Measurements from ENCODE around the gene WWC2.
"Not testable (repeated sequence)": the region's sequence is repeated elsewhere in the genome, so short reads cannot be mapped to it uniquely, and the experiment has no call there.

Gene WWC2

DNA sequence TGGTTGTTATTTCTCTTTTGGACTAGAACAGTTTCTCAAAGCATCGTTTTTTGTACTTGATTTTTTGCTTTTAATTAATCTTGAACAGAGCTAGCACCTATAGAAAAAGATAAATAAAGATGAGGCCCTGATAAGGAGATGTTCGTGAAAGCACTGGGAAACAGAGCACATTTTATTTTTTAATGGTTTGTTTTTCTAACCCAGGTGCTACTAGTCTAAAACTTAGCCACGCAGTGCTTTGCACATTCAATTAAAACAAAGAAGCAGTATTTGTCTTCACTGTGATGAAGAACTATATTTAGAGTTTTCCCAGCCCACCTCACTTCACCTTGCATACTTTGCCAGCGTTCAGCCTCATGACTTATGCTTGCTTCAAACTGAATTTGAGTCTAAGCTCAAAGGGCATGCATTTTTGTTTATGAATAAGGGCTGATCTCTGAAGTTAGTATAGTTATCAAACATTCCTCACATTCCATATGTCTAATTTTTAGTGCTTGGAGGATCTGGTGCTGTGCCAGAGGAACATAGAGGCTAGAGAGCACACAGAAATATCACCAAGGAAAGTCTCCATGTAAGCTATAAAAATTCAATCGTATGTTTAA, 76.7 kb downstream of the WWC2 start:
- no peak for DNase-seq

DNA sequence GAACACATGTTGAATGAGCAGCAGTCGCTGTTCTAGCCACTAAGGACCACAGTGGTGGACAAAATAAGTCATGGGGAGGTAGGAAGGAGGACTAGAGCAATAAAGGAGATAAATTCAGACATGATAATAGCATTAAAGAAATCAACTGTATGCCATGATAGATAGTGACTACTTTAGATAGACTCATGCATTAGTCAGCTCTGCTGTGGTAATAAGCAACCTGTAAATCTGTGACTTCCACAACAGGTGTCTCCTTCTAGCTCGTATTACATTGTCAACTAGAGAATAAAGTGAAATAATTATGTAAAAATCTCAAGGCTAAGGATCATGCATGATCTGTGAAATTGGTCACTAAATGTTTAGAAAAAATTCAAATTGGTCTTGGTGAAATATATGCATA, 77.9 kb downstream of the WWC2 start:
- no peak for DNase-seq

DNA sequence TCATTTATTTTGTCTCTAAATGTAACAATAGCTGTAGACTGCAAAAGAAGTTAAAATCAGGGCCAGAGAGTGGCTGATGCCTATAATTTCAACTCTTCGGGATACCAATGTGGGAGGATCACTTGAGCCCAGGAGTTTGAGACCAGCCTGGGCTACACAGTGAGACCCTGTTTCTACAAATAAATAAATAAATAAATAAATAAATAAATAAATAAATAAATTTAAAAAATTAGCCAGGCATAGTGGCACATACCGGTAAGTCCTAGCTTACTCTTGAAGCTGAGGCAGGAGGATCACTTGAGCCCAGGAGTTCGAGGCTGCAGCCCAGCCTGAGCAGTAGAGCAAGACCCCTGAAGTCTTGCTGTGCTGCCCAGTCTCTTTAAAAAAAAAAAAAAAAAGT, 79.1 kb downstream of the WWC2 start:
- DNase-seq = no peak

DNA sequence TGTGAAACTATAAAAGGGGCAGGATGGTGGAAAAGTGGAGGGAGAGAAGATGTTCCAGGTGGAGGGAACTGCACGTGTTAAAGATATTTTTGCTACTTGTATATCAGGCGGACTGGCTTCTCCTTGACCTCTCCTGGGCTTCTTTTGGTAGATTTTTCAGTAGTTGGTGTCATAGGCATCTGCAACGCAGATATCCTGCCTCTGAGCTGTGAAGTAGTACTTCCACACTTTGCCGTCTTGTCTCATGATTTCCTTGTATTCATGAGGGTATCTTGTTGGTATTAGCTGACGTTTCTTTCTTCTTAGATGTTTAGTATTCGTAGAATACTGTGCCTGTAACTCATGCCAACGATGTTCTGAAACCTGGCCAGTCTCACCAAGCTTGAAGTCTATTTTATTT, 81.0 kb downstream of the WWC2 start:
- no peak for DNase-seq

DNA sequence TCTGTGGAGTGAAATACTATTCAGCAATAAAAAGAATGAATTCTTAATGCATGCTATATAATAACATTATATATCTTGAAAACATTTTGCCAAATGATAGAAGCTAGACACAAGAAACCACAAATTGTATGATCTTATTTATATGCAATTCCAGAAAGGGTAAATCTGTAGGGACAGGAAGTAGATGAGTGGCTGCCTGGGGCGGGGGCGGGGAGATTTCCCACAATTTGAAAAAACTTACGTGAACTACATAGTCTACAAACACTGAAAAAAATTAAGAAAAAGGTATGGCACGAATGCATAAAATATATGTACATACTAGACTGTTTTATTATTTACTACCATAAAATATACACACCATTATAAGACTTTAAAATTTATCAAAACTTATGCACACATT, 81.6 kb downstream of the WWC2 start:
- DNase-seq = no peak

DNA sequence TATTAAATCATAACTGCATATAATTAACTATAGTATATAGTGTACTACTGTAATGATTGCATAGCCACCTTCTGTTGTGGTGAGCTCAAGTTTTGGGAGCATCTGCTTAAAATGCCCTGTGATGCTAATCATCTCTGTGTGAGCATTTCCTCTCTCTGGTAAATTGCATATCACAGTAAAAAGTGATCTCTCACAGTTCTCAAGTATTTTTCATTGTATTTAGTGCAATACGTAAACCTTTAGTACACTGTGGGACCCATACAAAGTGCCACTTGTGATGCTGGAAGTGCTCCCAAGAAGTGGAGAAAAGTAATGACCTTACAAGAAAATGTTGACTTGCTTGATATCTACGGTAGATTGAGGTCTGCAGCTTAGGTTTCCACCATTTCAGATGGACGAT, 82.0 kb downstream of the WWC2 start:
- no peak for DNase-seq

DNA sequence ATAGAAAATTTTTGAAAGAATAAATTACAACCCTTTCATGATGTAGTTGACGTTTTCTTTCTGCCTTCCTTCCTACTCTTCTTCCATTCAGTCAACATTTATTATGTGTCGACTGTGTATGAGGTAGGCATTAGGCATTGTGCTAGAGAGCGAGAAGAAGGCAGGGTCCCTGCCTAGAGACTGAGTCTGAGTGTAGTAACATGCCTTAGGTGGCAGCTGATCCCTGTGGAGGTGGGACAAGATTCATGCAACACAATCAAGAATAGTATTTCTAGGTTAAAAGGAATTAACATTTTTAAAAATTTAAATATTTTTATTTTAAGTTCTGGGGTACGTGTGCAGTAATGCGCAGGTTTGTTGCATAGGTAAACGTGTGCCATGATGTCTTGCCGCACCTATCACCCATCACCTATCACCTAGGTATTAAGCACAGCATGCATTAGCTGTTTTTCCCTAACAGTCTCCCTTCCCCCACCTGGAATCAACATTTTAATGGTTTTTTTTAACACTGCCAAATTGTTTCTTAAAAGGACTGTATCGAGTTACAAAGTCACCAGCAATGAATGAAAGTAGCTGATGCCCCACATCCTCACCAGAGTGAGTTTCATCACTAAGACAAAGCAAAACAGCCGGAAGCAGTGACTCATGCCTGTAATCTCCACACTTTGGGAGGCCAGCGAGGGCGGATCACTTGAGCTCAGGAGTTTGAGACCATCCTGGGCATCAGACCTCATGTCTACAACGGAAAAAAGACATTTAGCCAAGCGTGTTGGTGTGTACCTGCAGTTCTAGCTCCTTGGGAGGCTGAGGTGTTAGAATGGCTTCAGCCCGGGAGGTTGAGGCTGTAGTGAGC, 84.0 kb downstream of the WWC2 start:
- peak; percentile 40 for DNase-seq

DNA sequence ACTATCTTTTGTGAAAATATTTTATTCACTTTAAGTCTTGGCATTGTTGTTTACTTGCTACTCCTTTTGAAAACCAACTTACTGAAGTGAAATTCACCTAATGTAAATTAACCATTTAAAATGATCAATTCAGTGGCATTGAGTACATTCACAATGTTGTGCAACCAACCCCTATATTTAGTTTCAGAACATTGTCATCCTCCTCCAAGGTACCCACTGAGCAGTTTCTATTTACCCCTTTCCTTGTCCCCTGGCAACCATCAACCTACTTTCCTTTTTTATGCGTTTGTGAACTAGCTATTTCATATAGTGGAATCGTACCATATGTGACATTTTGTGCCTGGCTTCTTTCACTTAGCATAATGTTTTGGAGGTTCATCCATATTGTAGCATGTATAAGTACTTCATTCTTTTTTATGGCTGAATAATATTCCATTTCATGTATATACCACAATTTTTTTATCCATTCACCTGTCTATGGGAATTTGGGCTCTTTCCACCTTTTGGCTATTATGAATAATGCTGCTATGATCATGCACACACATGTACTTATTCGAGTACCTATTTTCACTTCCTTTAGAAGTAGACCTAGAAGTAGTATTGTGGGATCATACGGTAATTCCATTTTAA, 85.0 kb downstream of the WWC2 start:
- no peak for DNase-seq

DNA sequence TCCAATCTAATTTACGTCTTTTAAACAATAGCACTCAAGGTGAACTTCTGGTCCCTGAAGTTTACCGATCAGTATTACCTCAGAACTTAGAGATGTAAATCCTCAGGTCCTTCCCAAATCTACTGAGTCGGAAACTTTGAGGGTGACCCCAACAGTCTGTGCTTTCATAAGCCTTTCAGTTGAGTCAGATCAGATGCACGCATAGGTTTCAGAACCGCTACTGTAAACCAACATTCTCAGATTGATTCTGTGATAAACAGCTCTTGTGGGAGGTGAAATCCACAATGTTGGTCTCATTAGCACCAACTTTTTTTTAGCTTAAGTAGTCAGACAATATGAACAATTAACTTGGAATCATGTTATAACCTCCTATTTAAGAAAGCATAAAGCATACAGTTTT, 86.0 kb downstream of the WWC2 start:
- DNase-seq = no peak

DNA sequence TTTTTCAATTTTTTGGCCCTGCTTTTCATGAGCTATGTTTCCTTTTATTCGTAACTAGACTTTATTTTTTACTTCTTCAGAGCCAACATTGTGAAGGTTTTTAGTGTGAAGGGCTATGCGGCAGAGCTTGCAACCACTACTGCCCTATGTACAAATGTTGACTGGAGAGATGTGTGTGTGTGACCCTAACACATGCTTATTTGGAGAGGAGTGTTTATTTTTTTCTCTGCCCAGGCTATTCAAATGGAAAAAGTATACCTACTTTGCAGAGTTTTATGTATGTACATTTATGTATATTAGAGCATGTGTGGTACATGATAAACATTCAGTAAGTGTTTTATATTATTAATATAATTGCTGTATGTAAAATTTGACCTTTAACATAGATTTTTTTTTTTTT, 86.5 kb downstream of the WWC2 start:
- no peak for DNase-seq

DNA sequence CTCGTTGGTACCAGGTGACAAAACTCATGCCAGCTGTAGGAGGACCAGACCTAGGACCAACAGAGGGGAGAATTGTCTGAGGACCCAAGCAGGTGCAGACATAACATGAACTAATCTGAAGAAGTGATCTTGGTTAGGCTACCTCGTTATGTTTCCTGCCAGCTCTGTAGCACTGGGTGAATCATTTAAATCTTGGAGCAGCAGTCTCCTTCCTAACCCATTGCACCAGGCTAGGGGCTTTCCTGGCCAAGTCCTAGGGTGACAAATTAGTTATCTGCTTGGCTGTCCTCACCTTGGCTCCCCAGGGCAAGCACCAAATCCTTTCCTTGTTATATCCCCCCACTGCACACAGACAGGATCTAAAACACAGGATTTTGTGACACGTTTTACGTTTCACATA, 87.8 kb downstream of the WWC2 start:
- no peak for DNase-seq

DNA sequence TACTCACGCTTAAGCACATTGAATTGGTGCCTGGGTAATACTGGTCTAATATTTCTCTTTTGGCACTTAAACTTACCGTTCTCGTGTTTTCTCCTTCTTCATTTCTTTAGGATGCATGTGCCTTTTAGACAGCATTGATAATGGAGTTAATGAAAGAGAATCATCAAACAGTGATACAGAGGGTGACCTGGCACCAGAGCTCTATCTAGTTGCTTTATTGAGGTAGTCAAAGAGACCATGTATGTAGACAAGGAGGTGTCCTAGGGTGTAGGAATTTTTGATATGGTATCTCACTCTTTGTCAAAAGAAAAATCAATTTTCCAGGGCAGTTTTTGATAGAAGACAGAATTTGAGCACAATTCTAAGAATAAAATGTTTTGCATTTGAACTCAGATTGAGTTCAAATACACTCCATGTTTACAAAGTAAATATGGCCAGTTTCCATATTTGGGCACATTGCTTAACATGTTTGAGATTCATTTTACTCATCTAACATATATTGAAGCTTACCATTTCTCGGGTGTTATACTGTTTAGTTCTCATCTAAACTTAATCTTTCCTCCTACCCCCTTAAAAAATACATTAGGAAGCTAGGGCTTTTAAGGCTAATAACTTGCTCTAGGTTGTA, 92.0 kb downstream of the WWC2 start:
- DNase-seq = no peak

DNA sequence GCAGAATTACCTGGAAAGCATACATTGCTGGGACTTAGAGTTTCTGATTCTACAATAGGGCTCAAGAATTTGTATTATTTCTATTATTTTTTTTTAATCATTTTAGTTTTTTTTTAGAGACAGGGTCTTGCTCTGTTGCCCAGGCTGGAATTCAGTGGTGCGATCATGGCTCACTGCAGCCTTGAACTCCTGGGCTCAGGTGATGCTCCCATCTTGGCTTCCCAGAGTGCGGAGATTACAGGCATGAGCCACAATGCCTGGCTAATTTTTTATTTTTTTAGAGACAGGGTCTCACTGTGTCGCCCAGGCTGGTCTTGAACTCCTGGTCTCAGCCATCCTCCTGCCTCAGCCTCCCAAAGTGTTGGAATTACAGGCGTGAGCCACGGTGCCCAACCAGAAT, 92.6 kb downstream of the WWC2 start:
- DNase-seq = no peak

DNA sequence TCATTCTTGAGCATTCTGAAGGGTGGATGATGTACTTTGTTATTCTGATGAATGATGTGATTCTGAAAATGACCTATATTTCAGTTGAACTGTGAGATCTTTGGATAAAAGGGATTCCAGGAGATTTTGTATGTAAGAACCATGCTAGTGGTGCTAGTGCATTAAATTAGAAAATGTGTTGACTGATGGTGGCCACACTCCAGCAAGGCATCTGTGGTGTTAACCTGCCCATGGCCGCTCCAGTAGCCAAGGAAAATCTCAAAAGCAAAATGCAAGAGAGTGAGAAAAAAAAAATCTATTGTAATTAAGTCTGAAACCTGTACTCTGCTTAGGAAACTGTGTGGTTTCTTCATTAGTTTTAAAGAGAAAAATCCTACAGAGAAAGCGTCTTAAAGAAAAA, 93.5 kb downstream of the WWC2 start:
- no peak for DNase-seq

DNA sequence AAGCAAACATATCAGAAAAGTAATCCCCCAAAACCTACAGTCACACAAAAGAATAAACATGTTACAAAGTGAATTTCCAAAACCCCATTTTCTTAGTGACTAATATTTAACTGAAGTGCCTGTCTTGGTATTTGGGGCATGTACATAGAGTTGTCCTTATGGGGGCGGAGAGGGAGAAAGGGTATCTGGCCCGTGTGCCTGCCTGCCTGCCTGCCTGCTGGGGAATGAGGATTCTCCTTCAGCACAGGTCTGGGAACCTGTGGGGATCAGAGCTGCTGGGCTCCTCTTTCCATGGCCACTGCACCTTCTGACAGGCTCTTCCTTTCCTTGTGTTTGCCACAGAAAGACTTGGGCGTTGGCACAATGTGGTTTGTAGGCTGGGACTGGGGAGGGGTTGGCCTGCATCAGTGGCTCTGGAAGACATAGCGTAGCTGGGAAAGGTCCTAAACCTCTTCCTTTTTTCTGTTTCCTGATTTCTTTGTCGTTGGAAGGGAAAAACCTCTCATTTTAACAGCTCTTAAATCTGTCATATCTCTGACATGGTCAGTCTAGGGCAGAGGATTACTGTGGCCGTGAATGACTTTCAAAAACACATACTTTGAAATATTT, 94.8 kb downstream of the WWC2 start:
- DNase-seq = not testable (repeated sequence)

DNA sequence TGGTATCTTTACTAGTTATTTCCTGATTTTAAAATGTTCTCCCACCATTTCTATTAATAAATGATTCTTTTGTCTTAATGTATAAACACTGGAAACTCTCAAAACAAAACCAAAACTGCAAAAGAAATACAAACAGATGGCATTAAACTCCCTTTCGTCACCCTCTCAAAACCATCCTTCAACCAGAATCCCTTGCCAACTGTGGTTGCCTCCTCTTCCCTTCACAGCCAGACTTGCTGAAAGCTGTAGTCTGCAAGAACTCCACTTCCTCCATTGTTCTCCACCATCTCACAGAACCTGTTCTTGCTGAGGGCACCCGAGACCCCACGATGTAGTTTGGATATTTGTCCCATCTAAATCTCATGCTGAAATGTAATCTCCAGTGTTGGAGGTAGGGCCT, 96.5 kb downstream of the WWC2 start:
- DNase-seq = no peak

DNA sequence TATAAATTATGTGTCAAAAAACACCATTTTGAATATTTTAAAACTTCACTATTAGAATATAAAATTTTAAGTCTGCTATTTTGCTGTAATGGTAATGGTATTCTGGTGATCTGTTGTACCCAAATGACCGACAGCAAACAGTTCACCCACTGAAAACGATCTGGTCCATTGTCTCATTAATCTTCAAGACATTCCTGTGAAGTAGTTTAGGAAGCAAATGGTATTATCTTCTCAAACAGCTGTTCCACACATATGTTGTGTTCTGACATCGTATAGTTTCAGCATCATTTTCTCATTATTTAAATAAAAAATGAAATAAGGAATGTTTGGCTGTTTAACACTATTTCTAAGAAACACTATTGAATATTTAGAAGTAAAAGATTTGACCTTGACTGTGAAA, 98.1 kb downstream of the WWC2 start:
- DNase-seq = no peak

DNA sequence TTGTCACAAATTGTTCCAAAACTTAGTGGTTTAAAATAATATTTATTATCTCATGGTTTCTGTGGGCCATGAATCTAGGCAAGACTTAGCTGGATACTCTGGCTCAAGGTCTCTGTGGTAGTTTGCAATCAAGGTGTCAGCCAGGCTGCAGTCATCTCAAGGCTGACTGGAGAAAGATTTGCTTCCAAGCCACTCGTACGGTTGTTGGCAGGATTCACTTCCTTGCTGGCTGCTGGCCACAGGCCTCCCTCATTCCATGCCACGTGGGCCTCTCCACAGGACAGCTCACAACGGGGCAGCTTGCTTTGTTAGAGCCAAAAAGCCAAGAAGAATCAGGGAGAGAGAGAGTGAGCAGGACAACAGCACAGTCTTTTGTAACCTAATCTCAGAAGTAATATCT, 101.4 kb downstream of the WWC2 start:
- no peak for DNase-seq

DNA sequence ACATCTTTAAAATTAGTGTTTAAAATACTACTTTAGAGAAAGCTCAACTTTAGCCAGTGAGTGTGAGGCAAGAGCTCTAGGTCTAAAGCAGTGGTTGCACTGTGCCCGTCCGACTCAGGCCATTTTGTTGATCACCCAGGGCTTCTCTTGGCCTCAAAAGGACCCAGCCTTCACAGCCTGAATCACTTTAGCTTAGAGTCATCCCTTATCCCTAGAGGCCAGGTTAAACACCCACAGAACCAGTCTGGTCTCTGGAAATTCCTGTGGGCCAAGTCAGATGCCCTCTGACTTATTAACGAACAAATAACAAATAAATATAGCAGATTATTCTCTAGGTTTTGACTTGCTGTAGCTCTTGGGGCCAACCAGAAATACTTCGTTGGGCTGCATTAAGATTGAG, 102.3 kb downstream of the WWC2 start:
- DNase-seq = no peak

DNA sequence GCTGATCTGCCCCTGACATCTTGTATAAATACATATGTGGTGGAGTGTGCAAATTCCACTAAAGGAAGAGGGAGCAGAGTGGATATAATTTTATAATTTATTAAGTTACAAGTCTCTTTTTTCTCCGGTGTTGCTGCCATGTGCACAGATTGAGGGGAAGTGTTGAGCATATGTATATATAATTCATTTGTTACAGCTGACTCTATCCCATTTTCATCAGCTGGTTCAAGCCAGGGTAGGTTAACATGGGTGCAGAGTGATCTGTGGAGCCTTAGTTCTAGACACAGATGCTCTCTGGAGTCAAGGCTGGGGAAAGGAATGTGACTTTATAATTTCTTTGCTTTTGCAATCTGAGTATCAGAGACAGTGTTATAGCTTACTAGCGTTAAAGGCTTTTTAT, 103.5 kb downstream of the WWC2 start:
- no peak for DNase-seq

DNA sequence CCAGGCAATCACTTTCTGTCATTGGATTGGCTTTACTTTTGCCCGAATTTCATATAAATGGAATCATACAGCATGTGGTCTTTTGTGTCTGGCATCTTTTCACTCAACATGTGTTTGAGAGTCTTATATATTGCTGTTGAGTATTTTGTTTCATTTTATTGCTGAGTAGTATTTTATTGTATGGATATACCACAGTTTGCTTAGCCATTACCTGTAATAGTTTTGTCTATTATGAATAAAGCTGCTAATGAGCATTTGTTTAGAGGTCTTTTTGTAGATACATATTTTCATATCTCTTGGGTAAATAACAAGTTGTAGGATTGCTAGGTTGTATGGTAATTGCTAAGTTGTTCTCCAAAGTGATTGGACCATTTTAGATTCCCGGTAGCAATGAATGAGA, 105.7 kb downstream of the WWC2 start:
- DNase-seq = no peak

DNA sequence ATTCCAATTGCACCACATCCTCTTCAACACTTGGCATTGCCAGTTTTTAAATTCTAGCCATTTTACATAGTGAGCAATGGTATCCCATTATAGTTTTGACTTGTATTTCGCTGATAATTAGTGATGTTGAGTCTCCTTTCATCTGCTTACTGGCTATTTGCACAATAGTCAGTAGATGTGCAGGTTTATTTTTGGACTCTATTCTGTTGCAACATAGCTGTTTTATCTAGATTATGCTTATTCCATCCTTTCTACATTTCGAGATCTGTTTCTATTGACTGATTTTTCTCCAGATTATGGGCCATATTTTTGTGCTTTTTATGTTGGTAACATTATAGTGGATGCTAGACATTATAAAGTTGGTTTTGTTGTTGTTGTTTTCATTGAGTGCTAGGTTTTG, 106.1 kb downstream of the WWC2 start:
- DNase-seq = no peak

DNA sequence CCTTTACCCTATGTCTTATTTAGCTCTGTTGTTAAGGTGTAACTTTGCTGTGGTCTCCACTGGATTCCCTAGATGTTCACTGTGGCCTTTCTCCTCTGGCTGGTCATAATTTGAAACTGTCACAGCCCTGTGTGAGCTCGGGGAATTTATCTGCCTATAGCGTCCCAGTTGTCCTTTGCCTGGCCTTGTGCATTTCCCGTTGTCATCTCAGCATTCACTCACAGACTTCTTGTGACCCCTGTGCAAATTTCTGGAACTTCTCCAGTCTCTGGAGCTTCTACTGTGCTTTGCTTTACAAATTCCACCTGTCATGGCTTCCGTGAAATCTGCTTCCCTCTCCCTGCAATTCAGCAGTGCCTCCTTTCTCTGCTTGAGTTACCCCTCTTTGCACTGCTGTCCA, 106.7 kb downstream of the WWC2 start:
- no peak for DNase-seq

DNA sequence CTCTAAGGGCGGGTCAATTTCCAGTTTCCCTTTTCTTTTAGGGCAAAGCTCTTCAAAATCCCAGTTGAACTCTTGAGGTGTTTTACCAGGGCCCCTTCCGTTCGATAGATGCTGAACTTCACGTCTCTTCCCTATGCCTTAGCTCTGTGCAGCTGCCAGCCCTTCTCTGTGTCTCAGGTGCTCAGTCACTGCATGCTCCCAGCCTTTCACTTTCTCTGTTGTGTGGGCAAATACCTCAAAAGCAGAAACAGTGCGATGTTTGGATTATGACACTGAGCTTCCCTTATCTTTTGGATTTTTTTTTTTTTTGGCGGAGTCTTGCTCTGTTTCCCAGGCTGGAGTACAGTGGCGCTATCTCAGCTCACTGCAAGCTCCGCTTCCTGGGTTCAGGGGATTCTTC, 112.5 kb downstream of the WWC2 start:
- no peak for DNase-seq

All from CD4-positive, alpha-beta T cell treated with Interleukin-17A for 4 hours (primary cell).